ENCODE results near the gene MORN4.

DNA sequence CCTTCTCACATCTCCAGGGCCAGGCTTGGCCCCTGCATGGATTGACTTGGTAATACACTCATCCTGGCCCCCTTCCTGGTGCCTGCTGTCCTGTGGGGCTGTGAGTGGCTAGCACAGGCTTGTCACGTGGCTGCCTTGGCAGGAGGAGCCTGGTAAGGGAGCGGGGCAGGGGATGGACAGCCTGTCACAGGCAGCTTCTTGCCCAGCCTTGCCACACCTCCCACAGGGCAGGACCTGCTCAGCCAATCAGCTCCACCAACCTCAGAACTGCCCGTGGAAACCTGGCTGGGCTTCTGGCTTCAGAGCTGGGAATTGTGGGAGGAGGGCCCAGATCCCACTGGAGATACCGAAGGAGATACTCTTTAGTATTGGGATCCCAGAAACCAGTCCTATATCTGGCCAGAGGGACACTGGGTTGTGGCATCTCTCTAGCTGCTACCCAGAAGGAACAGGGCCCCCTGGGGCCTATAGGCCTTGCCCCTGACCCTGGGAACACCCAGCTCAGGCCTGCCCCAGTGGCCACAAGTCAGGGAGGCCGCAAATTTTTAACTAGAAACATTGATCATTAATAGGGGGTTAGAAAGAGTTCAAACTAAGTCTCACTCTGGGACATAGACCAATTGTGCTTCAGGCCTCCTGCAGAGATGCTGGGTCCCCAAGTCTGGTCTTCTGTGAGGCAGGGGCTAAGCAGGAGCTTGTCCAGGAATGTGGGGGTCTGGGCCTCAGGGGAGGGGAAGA, 49.1 kb downstream of the MORN4 start, which contains the start of gene HOGA1:
- TF ChIP-seq, protein P1, sequence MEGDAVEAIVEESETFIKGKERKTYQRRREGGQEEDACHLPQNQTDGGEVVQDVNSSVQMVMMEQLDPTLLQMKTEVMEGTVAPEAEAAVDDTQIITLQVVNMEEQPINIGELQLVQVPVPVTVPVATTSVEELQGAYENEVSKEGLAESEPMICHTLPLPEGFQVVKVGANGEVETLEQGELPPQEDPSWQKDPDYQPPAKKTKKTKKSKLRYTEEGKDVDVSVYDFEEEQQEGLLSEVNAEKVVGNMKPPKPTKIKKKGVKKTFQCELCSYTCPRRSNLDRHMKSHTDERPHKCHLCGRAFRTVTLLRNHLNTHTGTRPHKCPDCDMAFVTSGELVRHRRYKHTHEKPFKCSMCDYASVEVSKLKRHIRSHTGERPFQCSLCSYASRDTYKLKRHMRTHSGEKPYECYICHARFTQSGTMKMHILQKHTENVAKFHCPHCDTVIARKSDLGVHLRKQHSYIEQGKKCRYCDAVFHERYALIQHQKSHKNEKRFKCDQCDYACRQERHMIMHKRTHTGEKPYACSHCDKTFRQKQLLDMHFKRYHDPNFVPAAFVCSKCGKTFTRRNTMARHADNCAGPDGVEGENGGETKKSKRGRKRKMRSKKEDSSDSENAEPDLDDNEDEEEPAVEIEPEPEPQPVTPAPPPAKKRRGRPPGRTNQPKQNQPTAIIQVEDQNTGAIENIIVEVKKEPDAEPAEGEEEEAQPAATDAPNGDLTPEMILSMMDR (IDR thresholded peaks at IDR 0.05): no peak
- TF ChIP-seq ZFX (IDR thresholded peaks at IDR 0.05; ENCODE audit: borderline replicate concordance): no peak

Data from 22Rv1 (cell line).